Esophagus muscularis mucosa (tissue), 4 donors: Measurements from ENCODE around the gene RPL13A.

Experiments used
- CTCF ChIP-seq, 3 experiments: fragments of 200-600 bp in 2 of 3; fragments of 450-650 bp in 1 of 3; sonication (generic) in 2 of 3; IDR thresholded peaks; one replicate each; pipeline ENCODE4 v1.5.1; 2017 to 2019; ENCODE audit warnings: antibody characterized with exemption in 3 of 3, mild to moderate bottlenecking in 2 of 3, moderate library complexity in 1 of 3
- EP300 ChIP-seq: sonication (generic); formaldehyde crosslinking; IDR thresholded peaks from one replicate; pipeline ENCODE4 v1.6.1; 2017; ENCODE audit warnings: antibody characterized with exemption
- POLR2A ChIP-seq: fragments of 450-650 bp; IDR thresholded peaks from one replicate; pipeline ENCODE4 v1.6.1; 2017; ENCODE audit warnings: antibody characterized with exemption, moderate library complexity, mild to moderate bottlenecking, low read depth
- POLR2AphosphoS5 ChIP-seq, 2 donors: sonication (generic); formaldehyde crosslinking; IDR thresholded peaks; one replicate each; pipeline ENCODE4 v1.6.1; 2017; ENCODE audit warnings: antibody characterized with exemption in 2 of 2

- no peak for TF ChIP-seq CTCF (IDR thresholded peaks at IDR 0.05)
- no peak for TF ChIP-seq EP300
- no peak for TF ChIP-seq POLR2AphosphoS5 (IDR thresholded peaks at IDR 0.05)
- no peak for TF ChIP-seq POLR2A
These were observed 11.1 kb downstream of the RPL13A start for GRCh38 chr19:49498475-49498874.
